ENCODE data around the gene MTR. TPM values are rescaled to one million over a fixed set of nuclear protein-coding genes. Genes with fewer than 3 reads are reported as not detected.

The MTR gene
- total RNA-seq, 1 donor from 2014 or later: 11.3 TPM

DNA sequence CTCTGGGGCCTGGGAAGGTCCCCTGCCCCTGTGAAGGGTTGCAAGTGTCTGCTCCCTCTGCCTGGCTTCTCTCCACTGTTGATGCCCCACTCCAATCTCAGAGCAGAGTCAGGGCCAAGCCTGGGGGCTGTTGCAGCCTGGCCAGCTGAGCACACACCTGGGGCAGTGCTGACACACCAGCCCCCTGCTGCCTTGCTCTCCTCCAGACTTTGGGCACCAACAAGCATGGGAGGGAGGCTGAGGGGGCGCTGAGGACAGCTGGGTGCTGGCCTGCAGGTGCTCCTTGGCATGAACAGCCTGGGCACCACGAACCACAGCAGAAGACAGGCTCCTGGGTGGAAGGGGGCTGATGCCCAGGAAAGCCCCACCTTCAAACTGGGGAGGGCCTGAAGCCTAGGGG is 9.6 kb upstream of the MTR start:
- no peak for ATAC-seq

DNA sequence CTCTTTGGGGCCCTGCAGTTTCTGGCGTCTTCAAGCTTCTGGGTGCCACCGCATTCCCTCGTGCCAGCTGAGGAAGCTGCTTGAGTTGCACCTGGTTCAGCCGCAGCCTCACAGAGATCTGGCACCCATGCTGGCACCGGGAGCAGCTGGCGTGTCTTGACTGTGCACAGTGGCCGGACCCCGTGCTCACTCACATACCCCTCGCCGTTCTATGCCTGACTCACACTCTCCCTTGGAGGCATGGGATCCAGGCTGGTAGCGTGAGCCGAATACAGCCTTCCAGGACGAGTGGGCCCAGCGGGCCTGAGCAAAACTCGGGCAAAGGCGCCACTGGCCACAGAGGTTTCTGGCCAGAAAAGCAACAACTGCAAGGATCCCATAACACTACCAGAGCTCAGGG is 8.6 kb upstream of the MTR start:
- ATAC-seq: no peak

DNA sequence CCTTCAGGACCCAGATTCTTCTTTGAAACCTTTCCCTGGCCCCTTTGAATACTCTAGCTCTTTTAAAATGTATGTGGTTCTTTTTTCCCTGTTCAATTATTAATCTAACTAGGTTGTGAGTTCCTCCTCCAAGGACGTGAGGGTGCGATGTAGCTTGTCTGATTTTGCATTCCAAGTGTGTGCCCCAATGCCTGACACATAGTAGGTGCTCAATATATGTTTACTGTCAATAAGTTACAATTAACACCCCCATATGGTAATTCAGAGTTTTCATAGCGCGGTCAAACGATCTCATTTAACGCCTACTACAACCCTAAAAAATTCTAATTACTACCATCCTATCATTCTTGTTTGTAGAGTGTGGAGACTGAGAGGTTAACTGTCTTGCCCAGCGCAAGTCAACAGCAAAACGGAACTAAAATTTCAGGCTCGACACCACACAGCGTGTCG is 482 bp upstream of the MTR start:
- ATAC-seq: no peak

DNA sequence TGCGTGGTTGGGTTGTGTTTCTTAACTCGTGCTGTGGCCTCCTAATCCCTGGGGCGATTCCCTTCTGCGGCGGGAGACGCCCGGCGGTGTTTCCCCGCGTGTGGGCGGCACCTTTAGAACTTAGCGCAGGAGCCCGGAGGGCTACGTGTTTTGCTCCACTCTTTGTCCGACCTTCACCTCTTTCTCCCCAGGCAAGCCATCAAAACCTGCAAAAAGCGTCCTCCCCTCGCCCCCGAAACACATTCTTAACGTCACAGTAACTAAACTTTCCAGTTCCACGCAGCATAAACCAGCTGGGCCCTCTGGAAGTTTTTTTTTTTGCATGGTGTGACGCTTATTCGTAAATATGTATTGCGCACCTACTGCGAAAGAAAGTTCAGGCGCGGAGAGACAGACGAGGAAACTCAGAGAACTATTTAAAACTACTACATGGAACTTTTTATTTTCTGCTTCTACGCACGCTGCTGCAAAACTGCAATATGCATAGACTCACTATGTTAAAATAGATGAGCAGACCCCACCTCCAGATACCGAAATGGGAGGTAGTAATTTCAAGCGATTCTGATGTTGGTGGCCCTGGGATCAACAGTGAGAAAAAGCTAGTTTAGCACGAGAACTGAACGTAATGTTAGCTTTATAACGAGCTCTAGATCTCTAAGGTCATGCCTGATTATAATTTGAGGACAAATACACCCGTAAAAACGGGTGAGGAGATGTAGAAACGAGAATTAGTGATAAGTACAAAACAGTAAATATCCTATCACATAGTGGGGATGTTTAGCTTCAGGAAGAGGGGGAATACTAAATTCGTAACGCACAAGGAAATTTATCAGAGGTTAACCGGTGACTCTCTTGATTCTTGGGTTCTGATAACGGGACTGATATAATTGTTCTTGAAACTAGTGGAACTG is 920 bp downstream of the MTR start:
- ATAC-seq: peak; percentile 22

DNA sequence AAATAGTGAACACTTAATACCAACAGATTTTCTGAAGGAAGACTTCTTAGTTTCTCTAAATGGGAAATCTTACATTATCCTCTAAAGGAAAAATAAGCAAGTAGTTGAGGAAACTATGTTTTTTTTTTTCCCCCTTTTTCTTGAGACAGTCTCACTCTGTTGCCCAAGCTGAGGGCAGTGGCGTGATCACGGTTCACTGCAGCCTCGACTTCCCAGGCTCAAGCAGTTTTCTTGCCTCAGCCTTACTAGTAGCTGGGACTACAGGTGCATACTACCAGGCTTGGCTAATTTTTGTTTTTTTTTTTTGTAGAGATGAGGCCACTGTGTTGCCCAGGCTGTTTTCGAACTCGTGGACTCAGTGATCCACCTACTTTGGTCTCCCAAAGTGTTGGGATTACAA is 3.9 kb downstream of the MTR start:
- no peak for ATAC-seq

DNA sequence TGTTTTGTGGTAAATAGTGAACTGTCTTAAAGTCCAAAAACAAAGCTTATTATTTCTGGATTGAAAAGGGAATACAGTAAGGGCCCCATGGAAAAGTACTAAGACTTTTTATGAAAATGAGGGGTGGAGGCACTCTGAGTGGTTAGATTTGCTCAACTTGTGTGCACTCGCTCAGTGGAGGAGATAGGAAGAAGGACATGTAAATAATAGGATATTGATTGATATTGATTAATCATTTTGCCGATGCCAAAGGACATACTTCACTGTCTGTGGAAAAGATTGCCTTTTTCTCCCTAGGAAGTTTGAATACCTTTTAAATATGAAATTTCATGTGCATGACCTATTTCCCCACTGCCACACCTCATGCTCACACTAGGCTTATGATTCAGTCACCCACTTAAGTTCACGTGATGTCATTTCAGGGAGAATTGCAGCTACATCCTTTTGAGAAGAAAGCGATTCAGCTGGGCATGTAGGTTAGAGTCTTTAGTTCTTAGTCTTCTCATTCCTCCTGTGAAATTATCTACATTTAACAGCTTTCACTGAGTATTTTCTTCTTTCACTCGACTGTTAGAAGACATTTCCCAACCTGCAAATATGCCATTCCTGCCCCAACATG is 5.0 kb downstream of the MTR start:
- ATAC-seq: no peak

DNA sequence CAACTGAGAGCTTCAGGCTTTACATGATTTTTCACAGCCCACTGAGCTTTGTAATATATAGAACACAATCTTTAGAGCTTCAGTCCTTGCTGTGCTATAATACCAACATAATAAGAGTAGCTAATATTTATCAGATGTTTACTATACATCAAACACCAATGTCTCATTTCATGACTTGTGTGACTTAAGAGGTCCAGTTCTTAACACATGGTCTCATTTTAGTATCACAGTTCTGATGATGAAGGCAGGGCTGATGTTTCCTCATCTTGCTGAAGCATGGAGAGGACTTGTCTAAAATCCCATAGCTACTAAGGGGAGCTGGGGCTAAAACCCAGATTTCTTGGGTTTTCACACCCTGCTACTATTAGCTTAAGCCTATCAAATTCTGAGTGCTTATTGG is 5.5 kb downstream of the MTR start:
- ATAC-seq: no peak

DNA sequence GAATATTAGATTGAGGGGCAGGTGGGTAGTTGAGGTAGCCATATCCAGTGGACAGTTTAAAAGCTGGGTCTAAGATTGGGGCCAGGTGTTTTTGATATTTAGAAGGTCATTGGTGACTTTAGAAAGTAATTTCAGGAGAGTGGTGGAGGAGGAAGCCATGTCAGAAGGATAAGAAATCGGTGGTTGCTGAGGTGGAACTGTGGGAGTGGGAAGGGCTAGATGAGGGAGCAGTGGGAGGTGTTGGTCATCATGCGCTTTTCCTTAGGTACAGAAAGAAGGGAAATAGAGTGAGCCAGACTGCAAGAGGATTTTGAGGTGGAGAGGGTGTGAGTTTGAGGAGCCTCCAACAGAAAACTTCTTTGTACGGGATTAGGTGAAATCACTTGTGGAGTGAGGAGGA is 7.2 kb downstream of the MTR start:
- ATAC-seq: no peak

DNA sequence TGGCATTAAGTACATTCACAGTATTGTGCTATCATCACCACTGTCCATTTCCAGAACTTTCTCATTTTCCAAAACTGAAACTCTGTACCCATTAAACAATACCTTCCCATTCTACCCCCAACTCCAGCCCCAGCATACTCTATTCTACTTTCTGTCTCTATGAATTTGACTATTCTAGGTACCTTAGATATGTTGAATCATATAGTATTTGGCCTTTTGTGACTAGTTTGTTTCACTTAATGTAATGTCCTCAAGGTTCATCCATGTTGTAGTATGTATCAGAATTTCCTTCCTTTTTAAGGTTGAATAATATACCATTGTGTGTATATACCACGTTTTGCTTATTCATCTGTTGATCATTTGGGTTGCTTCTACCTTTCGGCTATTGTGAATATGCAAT is 11.5 kb downstream of the MTR start:
- no peak for ATAC-seq

DNA sequence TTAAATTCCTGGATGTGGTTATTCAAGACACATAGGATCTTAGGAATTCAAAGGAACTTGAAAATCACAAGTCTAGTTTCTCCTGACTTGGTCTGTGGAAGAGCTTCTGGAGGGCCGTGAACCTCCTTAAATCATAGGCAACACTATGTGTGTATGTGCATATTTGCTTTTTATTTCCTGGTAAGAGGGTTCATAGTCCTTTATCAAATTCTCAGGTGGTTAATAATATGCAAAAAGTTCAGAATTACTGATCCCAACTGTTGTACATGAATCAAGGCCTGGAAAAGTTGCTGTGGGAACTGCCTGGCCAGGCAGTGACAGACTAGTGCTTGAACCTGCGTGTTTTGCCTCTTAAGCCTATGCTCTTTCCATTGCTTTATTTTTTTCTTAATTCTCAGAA is 12.9 kb downstream of the MTR start:
- ATAC-seq: no peak

DNA sequence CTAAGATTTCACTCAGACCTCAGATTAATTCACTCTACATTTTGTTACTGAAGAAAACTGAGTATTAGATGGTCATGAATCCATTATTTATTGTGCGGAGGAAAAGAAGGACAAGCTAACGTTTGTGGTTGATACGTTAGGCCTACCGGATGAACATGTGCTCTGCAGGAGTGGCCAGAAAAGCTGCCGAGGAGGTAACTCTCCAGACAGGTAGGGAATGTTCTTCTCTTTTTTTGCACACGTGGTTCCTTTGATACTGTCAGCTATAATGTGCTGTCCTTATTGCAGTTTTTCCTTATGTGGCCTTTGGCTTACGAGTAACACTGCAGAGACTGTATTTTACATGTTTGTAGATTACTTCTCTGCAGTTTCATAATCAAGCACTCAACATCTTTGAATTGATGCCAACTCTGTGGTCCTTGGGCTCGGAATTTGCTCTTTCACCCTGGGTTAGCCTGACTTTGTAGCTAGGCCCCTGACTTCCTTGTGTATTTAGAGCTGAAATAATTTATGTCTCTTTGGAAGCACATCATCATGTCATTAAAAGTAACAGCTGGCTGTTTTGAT is 13.6 kb downstream of the MTR start:
- no peak for ATAC-seq

DNA sequence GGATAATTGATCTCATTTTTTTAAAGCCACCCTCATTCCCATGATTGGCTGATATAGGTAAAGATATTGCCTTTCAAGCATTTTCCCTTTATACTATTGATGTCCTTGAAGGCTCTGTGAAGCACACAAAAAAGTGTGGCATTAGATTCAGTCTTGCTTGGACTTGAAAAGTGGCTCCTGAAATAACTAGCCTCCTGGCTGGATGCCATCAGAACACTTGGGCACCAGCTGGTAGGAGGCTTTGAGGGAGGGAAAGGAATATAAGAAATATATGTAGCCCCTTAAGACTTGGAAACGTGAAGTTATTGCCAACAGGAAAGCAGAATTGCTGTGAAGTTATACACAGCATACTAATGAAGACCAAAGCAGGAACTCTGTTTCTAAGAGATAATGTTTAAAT is 14.1 kb downstream of the MTR start:
- ATAC-seq: no peak

DNA sequence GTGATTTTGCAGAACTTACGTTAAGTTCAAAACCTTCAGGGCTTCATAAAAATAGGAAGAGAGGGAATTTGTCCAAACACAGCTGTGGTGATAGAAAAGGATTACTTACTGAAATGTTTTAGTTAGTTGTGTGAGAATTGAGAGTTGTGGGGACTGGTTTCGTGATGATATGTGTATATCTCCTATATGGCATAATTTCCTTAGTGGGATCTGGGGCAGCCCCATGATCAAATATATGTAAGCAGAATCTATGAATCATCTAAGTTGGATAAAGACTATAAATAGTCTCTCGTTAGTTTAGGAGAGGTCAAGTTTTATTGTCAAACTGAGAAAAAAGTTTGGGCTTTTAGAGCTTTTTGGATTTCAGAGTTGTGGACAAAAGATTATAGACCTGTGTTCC is 14.9 kb downstream of the MTR start:
- ATAC-seq: no peak

DNA sequence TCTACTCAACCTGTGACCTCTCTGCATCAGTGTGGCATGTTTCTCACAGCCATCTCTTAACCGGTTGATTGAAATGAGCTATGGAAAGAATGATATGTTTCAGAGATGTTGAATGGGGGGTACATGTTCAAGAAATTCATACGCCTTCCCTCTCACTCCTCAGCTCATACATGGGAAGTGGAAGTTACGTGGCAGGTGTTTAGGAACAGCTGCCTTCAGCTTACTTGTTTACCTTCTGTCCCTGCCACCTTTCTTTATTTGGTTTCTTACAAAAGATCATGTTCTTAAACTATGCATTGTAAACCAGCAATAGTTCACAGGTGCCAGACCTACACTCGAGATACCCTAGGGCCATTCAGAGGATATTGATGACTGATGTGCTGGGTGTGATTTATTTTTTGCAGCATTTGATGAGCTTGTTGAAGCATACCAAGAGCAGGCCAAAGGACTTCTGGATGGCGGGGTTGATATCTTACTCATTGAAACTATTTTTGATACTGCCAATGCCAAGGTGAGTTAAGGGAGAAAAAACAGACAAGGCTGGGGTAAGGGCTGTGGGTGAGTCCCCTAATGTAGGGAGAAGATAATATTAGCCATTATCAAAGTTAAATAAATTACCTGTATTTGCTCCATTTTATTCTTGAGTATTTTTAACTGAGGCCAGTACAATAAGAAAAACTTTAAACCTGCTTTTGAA is 17.4 kb downstream of the MTR start:
- ATAC-seq: no peak

DNA sequence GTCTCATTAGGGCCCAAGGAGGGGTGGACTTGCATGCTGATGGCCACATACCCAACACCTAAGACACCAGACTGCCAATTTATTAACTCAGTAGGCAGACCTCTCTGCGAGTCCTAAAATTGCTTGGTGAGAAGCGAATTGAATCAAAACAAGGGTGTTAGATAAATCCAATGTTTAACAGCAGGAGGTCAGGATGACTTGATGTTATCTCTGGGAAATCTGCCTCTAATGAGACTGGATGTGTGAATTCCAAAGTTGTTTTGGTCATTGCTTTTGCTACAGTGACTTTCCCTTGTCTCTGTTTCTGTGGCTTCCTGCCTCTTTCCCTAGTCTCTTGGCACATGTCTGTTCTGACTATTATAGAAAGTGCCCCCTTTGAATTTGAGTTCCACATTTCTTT is 20.8 kb downstream of the MTR start:
- ATAC-seq: no peak

DNA sequence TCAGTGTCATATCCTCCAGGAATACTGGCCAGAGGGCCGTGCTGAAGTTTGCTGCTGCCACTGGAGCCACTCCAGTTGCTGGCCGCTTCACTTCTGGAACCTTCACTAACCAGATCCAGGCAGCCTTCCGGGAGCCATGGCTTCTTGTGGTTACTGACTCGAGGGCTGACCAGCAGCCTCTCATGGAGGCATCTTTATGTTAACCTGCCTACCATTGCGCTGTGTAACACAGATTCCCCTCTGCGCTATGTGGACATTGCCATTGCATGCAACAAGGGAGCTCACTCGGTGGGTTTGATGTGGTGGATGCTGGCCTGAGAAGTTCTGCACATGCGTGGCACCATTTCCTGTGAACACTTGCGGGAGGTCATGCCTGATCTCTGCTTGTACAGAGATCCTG is 24.8 kb downstream of the MTR start:
- no peak for ATAC-seq

DNA sequence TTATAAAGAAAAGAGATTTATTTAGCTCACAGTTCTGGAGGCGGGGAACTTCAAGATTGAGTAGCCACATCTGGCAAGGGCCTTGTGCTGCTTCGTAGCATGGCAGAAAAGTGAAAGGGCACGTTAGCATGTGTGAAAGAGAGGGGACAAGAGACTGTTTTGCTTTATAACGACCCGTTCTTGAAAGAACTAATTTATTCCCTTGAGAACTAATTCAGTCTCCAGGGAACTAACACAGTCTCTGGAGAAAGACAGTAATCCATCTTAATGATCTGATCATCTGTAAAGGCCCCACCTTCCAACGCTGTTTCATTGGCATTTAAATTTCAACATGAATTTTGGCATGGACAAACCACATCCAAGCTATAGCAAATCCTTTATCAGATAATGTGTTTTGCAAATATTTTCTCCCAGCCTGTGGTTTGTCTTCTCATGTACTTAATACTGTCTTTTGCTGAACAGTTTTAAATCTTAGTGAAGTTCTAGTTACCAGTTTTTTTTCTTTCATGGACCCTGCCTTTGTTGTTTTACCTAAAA is 26.1 kb downstream of the MTR start:
- no peak for ATAC-seq

DNA sequence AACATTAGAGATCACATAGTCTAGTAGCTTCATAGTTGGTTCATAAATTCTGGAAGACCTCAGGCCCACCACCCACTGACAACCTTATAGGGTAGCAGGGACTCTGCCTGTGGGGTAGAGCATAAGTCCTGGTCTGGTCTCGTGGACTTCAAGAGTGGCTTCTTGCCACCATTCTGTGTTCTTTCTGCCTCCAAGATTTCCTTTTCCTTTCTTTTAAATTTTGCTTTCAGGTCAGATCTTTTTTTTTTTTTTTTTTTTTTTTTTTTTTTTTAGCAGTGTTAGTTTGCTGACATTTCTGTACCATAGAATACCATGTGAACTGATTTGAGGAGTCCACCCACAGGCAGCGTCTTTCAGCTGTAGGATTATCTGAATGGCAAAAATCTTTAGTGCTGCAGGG is 28.5 kb downstream of the MTR start:
- ATAC-seq: no peak

DNA sequence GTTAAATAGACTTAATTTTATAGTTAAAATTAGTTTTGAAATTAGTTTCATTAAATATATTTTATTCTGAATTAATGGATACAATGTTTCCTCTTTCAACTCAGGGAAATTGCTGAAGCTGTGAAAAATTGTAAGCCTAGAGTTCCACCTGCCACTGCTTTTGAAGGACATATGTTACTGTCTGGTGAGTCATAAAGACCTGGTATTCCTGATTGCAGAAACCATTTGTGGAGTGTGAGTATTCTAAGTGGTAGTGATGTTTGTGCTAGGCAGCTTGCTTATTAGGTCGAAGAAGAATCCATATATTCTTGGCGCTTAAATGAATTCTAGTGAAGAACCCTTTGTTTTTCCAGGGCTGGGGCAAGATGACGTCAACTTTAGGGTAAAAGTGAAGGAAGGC is 34.0 kb downstream of the MTR start:
- no peak for ATAC-seq

DNA sequence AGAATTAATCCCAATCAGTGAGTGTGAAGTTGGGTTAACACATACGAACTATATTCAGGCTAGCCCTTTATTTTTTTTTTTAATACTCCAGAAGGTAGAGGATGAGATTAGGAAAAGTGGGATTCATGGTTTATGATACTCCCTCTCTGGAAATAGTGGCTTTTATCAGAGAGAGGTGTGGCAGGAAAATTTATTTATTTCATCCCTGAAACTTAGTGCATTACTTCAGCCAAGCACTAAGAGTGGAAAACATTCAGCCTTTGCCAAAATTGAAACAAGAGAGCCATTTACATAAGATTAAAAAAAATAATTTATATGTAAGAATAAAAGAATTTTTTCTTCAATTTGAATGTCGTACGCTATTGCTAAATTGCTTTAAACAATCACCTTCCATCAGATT is 35.0 kb downstream of the MTR start:
- no peak for ATAC-seq

DNA sequence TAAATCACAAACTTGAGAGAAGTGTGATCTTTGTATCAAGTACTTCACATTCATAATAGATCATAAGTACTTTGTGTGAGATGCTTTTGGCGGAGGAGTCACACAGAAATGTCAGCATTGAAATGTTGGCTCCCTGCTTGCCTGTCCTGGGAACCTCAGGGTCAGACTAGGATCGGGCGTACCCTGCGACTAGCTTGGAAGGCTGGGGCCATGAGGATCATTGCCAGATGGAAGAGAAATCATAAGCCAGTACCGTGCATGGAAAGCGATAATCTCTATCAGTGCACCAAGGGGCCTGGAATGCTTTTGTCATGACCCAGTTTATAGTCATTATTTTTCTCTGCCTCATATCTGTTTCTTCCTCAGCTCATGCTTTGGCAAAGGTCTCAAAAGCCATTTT is 35.5 kb downstream of the MTR start:
- no peak for ATAC-seq

DNA sequence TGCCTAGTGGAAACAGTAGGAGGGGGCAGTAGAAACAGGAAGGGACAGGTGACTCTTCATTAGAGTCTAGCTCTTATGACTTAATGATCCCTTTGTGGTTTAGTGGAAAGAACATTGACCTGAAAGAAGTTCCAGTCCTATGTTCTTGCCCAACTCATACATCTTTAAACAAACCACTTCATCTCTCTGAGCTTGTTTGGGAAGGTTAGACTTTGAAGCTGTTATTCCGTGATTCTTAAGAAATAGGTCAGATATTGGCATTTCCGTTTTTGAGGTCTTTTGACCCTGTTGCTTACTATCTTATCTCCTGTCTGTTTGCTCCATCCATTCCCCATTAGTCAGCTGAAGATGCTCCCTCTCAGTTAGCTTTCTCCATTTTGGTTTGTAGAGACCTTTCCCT is 38.5 kb downstream of the MTR start:
- no peak for ATAC-seq

DNA sequence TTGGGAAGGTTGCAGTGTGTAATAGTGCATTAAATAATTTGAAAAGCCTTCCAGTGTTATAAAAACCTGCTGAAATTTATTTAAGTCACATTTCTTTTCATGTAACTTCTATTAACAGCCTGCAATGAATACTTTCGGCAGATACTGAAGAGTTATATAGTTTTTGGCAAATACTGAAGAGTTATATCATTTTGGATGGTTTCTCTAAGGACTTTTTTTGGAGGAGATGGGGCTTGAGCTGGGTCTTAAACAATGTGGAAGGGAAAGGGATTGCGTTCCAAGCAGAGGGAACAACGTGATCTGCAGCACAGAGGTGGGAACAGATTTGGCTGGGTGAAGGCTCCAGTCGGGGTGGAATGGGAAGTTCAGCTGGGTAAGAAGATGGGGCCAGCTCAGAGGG is 39.8 kb downstream of the MTR start:
- ATAC-seq: no peak
